ENCODE results near the gene YPEL5.

DNA sequence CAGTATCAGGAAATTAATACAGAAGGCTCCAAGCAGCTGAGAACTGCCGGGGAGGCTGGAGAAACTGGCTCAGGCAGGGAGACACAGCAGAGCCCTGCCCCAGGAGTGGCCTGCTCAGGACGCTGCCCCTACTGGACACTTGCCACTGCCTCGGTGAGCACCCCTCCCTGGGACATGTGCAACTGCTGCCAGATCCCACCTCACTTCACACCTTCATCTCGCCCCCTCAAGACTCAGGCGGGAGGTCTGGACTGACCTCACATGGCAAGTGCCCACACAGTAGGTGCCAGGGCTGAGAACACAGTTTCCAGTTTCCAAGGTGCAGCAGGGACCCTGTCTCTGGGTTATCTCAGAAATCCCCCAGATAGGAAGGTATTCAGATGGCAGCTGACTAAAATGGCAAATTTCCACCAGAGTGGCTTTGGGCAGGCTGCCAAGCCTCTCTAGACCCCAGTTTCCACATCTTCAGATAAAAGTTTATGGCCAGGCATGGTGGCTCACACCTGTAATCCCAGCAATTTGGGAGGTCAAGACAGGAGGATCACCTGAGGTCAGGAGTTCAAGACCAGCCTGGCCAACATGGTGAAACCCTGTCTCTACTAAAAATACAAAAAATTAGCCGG is 50.9 kb downstream of the YPEL5 start:
- TF ChIP-seq, protein P1, sequence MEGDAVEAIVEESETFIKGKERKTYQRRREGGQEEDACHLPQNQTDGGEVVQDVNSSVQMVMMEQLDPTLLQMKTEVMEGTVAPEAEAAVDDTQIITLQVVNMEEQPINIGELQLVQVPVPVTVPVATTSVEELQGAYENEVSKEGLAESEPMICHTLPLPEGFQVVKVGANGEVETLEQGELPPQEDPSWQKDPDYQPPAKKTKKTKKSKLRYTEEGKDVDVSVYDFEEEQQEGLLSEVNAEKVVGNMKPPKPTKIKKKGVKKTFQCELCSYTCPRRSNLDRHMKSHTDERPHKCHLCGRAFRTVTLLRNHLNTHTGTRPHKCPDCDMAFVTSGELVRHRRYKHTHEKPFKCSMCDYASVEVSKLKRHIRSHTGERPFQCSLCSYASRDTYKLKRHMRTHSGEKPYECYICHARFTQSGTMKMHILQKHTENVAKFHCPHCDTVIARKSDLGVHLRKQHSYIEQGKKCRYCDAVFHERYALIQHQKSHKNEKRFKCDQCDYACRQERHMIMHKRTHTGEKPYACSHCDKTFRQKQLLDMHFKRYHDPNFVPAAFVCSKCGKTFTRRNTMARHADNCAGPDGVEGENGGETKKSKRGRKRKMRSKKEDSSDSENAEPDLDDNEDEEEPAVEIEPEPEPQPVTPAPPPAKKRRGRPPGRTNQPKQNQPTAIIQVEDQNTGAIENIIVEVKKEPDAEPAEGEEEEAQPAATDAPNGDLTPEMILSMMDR (IDR thresholded peaks at IDR 0.05), result no peak
- no peak for TF ChIP-seq POLR2A (IDR thresholded peaks at IDR 0.05)
